Calu3 (cell line): Measurements from ENCODE around the gene CPEB2. TPM values are rescaled to one million over a fixed set of nuclear protein-coding genes. Genes with fewer than 3 reads are reported as not detected.
"Not testable (repeated sequence)": the region's sequence is repeated elsewhere in the genome, so short reads cannot be mapped to it uniquely, and the experiment has no call there.

Experiments used
- BruUV-seq: library from RNA; stranded (reverse); fragments of 400-500 nt; replicated peaks from 2 replicates; lab custom pipeline; 2021; lab: Mats Ljungman, UMichigan
- CTCF ChIA-PET: fragments of 300-600 bp; sonication (Branson Sonifier 250); formaldehyde crosslinking; loops from one replicate; lab custom pipeline; 2022; ENCODE audit warnings: antibody characterized with exemption; lab: Charles Lee
- DNase-seq: peaks from one replicate; pipeline ENCODE4 v3.0.0; 2022
- H3K27ac Mint-ChIP-seq: one replicate; pipeline ENCODE4 v1.8.0; 2022; ENCODE audit warnings: mixed read lengths; ENCODE audit not compliant: unreplicated experiment
- H3K27me3 Mint-ChIP-seq: one replicate; pipeline ENCODE4 v1.8.0; 2022; ENCODE audit warnings: mixed read lengths; ENCODE audit not compliant: unreplicated experiment
- H3K36me3 Mint-ChIP-seq: one replicate; pipeline ENCODE4 v1.8.0; 2022; ENCODE audit warnings: mild to moderate bottlenecking, moderate library complexity, mixed read lengths; ENCODE audit not compliant: insufficient read depth, unreplicated experiment
- H3K4me1 Mint-ChIP-seq: one replicate; pipeline ENCODE4 v1.8.0; 2022; ENCODE audit warnings: mild to moderate bottlenecking, low read depth, mixed read lengths; ENCODE audit not compliant: unreplicated experiment
- H3K4me3 Mint-ChIP-seq: one replicate; pipeline ENCODE4 v1.8.0; 2022; ENCODE audit warnings: mild to moderate bottlenecking, low read depth, moderate library complexity, mixed read lengths; ENCODE audit not compliant: unreplicated experiment
- H3K9me3 Mint-ChIP-seq: one replicate; pipeline ENCODE4 v1.8.0; 2022; ENCODE audit warnings: low read depth, mixed read lengths; ENCODE audit not compliant: unreplicated experiment
- CTCF ChIP-seq: fragments of 200-600 bp; IDR thresholded peaks from one replicate; pipeline ENCODE4 v1.8.0; 2022; ENCODE audit warnings: antibody characterized with exemption; ENCODE audit not compliant: unreplicated experiment
- intact Hi-C: fragments of 100-400 bp; cut with micrococcal nuclease; formaldehyde crosslinking; loops from one replicate; pipeline ENCODE4 v1.10.0; 2022; ENCODE audit not compliant: unreplicated experiment
- total RNA-seq: library from RNA; stranded (reverse); gene quantifications from 2 replicates; pipeline ENCODE4 v1.2.3, GENCODE V29; 2022

CPEB2 gene
- total RNA-seq, 1 experiment from 2014 or later = 7.3 TPM

- Mint-ChIP-seq H3K4me1 (no peaks in the 10 kb centered on the region), H3K36me3 (no peaks in the 10 kb centered on the region), H3K4me3 (no peak overlapping the region), H3K9me3 (peaks cover 3% of the 10 kb centered on the region), H3K27ac (no peak overlapping the region), H3K27me3 (no peaks in the 10 kb centered on the region)
- no TSS peak for BruUV-seq
- no peak for TF ChIP-seq CTCF
- CTCF ChIA-PET = no interaction called here
- no peak for DNase-seq
- intact Hi-C loops = no loop called here
Observed at GRCh38 chr4:15078682-15079642, 76.7 kb downstream of the CPEB2 start.

- H3K9me3 Mint-ChIP-seq = peaks cover 3% of the 10 kb centered on the region
- BruUV-seq = no TSS peak
- DNase-seq = no peak
- no peaks in the 10 kb centered on the region for H3K4me1 Mint-ChIP-seq
- H3K4me3 Mint-ChIP-seq = no peak overlapping the region
- no peak overlapping the region for H3K27ac Mint-ChIP-seq
- CTCF ChIA-PET = no interaction called here
- H3K36me3 Mint-ChIP-seq = no peaks in the 10 kb centered on the region
- intact Hi-C loops = no loop called here
- no peak for TF ChIP-seq CTCF
- H3K27me3 Mint-ChIP-seq = no peaks in the 10 kb centered on the region
Observed at GRCh38 chr4:15084780-15085179, 82.5 kb downstream of the CPEB2 start.

GRCh38 chr4:15085762-15086161 lies 83.5 kb downstream of the CPEB2 start:
- H3K4me1 Mint-ChIP-seq, H3K27ac Mint-ChIP-seq, CTCF ChIA-PET, intact Hi-C loops, BruUV-seq, H3K36me3 Mint-ChIP-seq, H3K9me3 Mint-ChIP-seq, DNase-seq, H3K27me3 Mint-ChIP-seq, H3K4me3 Mint-ChIP-seq: not testable (repeated sequence)

GRCh38 chr4:15086259-15086658 lies 84.0 kb downstream of the CPEB2 start:
- CTCF ChIA-PET = not testable (repeated sequence)

GRCh38 chr4:15088394-15089035 lies 86.2 kb downstream of the CPEB2 start:
- Mint-ChIP-seq H3K4me3 (no peak overlapping the region), H3K36me3 (no peaks in the 10 kb centered on the region), H3K4me1 (no peaks in the 10 kb centered on the region), H3K27me3 (no peaks in the 10 kb centered on the region), H3K27ac (no peak overlapping the region), H3K9me3 (peaks cover 3% of the 10 kb centered on the region)
- CTCF ChIA-PET = interaction anchor here (0.7 kb wide), 1 partner anchor 51 kb away, joined by 3 read pairs; no protein-coding TSS in a partner anchor
- TF ChIP-seq CTCF = no peak
- no TSS peak for BruUV-seq
- DNase-seq = no peak
- intact Hi-C loops = no loop called here

More at GRCh38 chr4:15086259-15086658, 84.0 kb downstream of the CPEB2 start:
- BruUV-seq, H3K9me3 Mint-ChIP-seq, H3K36me3 Mint-ChIP-seq, H3K4me1 Mint-ChIP-seq, intact Hi-C loops, DNase-seq, H3K27me3 Mint-ChIP-seq, H3K4me3 Mint-ChIP-seq, H3K27ac Mint-ChIP-seq: not testable (repeated sequence)
